Measurements from ENCODE around the gene DBH. TPM values are rescaled to one million over a fixed set of nuclear protein-coding genes. Genes with fewer than 3 reads are reported as not detected.

Gene DBH
- total and polyA plus RNA-seq, 2 donors (not counting 3 experiments of a cell fraction or from before 2014, with no cell fraction given), result not detected

DNA sequence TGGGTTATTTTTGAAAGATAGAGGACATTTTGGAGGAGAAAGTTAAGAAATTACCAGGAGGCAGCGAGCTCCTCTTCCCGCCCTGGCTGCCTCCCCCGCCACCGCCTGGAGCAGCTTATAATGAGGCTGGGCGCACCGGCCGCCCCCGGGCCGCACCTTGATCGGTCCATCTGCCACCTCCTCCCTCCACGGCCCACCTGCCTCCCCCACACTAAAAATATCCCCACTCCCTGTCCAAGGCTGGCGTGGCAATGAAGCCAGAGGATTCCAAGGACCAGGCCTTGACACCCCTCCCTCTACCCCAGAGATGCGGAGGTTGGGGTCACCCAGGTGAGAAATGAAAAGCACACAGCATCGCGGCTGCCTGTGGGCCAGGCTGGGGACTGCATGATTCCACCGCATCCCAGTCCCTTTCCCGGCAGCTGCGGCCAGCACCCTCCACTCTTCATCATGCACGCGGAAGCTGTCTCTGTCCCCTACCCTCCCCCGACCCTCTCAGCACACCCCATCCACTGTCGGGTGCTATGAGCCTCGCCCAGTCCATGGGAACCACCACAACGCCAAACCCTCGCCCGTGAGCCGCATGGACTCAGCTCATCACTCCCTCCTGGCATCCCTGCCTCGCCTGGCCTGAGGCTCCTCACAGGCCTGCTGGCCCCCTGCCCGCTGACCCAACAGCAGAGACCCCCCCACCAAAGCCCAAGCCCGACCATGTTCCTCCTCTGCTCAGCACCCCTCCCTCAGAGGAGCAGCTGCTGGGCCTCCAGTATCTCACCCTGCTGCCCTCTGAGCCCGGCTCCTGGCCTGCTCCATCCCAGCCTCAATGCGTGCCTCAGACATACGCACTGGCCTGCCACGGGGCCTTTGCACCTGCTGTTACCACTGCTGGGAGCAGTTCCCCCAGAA lies 51.9 kb downstream of the DBH start:
- FAIRE-seq, result no peak
- Histone ChIP-seq H3K9ac (replicated peaks; ENCODE audit: extremely low read depth, insufficient read depth, low read length) (no peak overlapping the region), H2AFZ (ENCODE audit: low read depth, low read length) (no peak overlapping the region), H3K4me1 (ENCODE audit: control insufficient read depth, extremely low read depth, insufficient read depth, low read length) (peaks cover 6% of the 10 kb centered on the region), H3K4me2 (ENCODE audit: insufficient read depth, low read length) (no peak overlapping the region), H3K79me2 (ENCODE audit: control insufficient read depth, insufficient read depth, low read length) (no peaks in the 10 kb centered on the region), H3K27ac (ENCODE audit: insufficient read depth, low read depth, low read length) (no peak overlapping the region), H4K20me1 (replicated peaks; ENCODE audit: control insufficient read depth, extremely low read depth, insufficient read depth, low read length) (no peaks in the 10 kb centered on the region), H3K9me1 (replicated peaks; ENCODE audit: control insufficient read depth, extremely low read depth, insufficient read depth, low read length) (no peaks in the 10 kb centered on the region), H3K4me3 (replicated peaks in 1 of 3; ENCODE audit: insufficient read depth in 1 of 3, low read depth in 1 of 3, low read length in 3 of 3) (no peak overlapping the region), H3K36me3 (ENCODE audit: control insufficient read depth in 2 of 2, extremely low read depth in 1 of 2, insufficient read depth in 2 of 2, low read length in 2 of 2) (no peaks in the 10 kb centered on the region), H3K27me3 (ENCODE audit: control insufficient read depth in 2 of 2, insufficient read depth in 2 of 2, low read length in 2 of 2) (no peaks in the 10 kb centered on the region), H3K9me3 (replicated peaks; ENCODE audit: control insufficient read depth, insufficient read depth, low read length) (no peaks in the 10 kb centered on the region)
- ChIA-PET POLR2A (no interaction called here), CTCF (no interaction called here)
- TF ChIP-seq POLR2A (IDR thresholded peaks at IDR 0.05; ENCODE audit: low read depth, low read length), result no peak
- no peak for TF ChIP-seq GATA2 (IDR thresholded peaks at IDR 0.05; ENCODE audit: insufficient read depth, insufficient read length, low read depth, low read length)
- TF ChIP-seq MYC (IDR thresholded peaks at IDR 0.05; ENCODE audit: low read depth, low read length), result no peak
- no peak for TF ChIP-seq EZH2 (IDR thresholded peaks at IDR 0.05; ENCODE audit: borderline replicate concordance, low read depth, low read length, severe bottlenecking)
- TF ChIP-seq JUN (IDR thresholded peaks at IDR 0.05; ENCODE audit: borderline replicate concordance, insufficient read depth, insufficient read length, low read depth), result no peak
- no peak for TF ChIP-seq POLR2AphosphoS5 (IDR thresholded peaks at IDR 0.05; ENCODE audit: insufficient read depth, low read depth, low read length)
- TF ChIP-seq, protein P1, sequence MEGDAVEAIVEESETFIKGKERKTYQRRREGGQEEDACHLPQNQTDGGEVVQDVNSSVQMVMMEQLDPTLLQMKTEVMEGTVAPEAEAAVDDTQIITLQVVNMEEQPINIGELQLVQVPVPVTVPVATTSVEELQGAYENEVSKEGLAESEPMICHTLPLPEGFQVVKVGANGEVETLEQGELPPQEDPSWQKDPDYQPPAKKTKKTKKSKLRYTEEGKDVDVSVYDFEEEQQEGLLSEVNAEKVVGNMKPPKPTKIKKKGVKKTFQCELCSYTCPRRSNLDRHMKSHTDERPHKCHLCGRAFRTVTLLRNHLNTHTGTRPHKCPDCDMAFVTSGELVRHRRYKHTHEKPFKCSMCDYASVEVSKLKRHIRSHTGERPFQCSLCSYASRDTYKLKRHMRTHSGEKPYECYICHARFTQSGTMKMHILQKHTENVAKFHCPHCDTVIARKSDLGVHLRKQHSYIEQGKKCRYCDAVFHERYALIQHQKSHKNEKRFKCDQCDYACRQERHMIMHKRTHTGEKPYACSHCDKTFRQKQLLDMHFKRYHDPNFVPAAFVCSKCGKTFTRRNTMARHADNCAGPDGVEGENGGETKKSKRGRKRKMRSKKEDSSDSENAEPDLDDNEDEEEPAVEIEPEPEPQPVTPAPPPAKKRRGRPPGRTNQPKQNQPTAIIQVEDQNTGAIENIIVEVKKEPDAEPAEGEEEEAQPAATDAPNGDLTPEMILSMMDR (IDR thresholded peaks at IDR 0.05; ENCODE audit: extremely low read depth in 1 of 2, insufficient read depth in 1 of 2, low read depth in 1 of 2, low read length in 2 of 2), result no peak
- no peak for TF ChIP-seq FOS (IDR thresholded peaks at IDR 0.05; ENCODE audit: borderline replicate concordance, insufficient read depth, low read length)
- TF ChIP-seq, protein P2, sequence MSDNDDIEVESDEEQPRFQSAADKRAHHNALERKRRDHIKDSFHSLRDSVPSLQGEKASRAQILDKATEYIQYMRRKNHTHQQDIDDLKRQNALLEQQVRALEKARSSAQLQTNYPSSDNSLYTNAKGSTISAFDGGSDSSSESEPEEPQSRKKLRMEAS (IDR thresholded peaks at IDR 0.05; ENCODE audit: insufficient read depth, insufficient read length), result no peak
- dilution Hi-C loops (cut with MboI; ENCODE audit: extremely low pct_ligation_motif_present, low sequenced_read_pairs) (no loop called here), intact Hi-C loops (cut with micrococcal nuclease) (no loop called here)
- no peak for DNase-seq (ENCODE audit: low read depth, low spot score)
- BruUV-seq (replicated peaks), result no TSS peak

All from endothelial cell of umbilical vein (primary cell).